Myocyte (in vitro differentiated cells): Measurements from ENCODE around the gene LMBRD1. TPM values are rescaled to one million over a fixed set of nuclear protein-coding genes. Genes with fewer than 3 reads are reported as not detected.

ENCODE experiments used
- DNase-seq: peaks from one replicate; pipeline ENCODE4 v3.0.0-alpha.2; 2012; ENCODE audit warnings: low read depth
- total RNA-seq: library from RNA; depleted of rRNA; stranded (reverse); fragments of >200 nt; gene quantifications from 2 replicates; pipeline ENCODE4 v1.2.3, GENCODE V29; 2014

Gene LMBRD1
- total RNA-seq, 1 donor from 2014 or later = 37.3 TPM

GRCh38 chr6:69632932-69633331, 163.9 kb downstream of the LMBRD1 start:
- no peak for DNase-seq

- peak; percentile 21 for DNase-seq
Observed at GRCh38 chr6:69631552-69632346, 165.1 kb downstream of the LMBRD1 start.

GRCh38 chr6:69630767-69631166, 166.0 kb downstream of the LMBRD1 start:
- no peak for DNase-seq

GRCh38 chr6:69627625-69628024, 169.2 kb downstream of the LMBRD1 start:
- DNase-seq = no peak

GRCh38 chr6:69624944-69625343, 171.9 kb downstream of the LMBRD1 start:
- no peak for DNase-seq

Other genes with a start within 250 kb of the LMBRD1 start
- 38.8 and 101 TPM in 2 replicates for gene COL19A1, start 69.5 kb upstream of the LMBRD1 start, total RNA-seq